ENCODE data around the gene WBP1L. TPM values are rescaled to one million over a fixed set of nuclear protein-coding genes. Genes with fewer than 3 reads are reported as not detected.

The WBP1L gene
- total and polyA plus RNA-seq, 2 experiments from 2014 or later = 7.0 to 55.7 TPM

GRCh38 chr10:102824664-102825063, 80.9 kb downstream of the WBP1L start:
- TF ChIP-seq STAT1 (IDR thresholded peaks at IDR 0.05; ENCODE audit: unreplicated experiment) (no peak), POLR2AphosphoS5 (IDR thresholded peaks at IDR 0.05; ENCODE audit: low read depth) (no peak), REST (IDR thresholded peaks at IDR 0.05; ENCODE audit: unreplicated experiment) (no peak), ZNF462 (CRISPR knock-in tag; IDR thresholded peaks at IDR 0.05) (no peak), NANOG (IDR thresholded peaks at IDR 0.05; ENCODE audit: borderline replicate concordance) (no peak), ZNF114 (CRISPR knock-in tag; IDR thresholded peaks at IDR 0.05) (no peak)
- no peaks in the 10 kb centered on the region; the same call in 2 of the 3 replicates for H3K36me3 Mint-ChIP-seq (ENCODE audit: low read depth)
- H3K4me3 ChIP-seq = no peak overlapping the region
- no peaks in the 10 kb centered on the region for H3K79me2 ChIP-seq (replicated peaks; ENCODE audit: insufficient read depth)
- H3K4me2 ChIP-seq = no peak overlapping the region
- no peaks in the 10 kb centered on the region for H3K27me3 ChIP-seq (ENCODE audit: insufficient read depth)
- DNase-seq (ENCODE audit: low spot score) (no peak), ATAC-seq (no peak)
- peaks cover 5% of the 10 kb centered on the region; the same call in 1 of the 2 replicates for H3K36me3 ChIP-seq (ENCODE audit: insufficient read depth)
- no peak overlapping the region for H3K27ac ChIP-seq (ENCODE audit: low read depth)
- no peak overlapping the region for H3K27ac Mint-ChIP-seq
- H3K4me3 Mint-ChIP-seq = no peak overlapping the region
- H3K9me2 ChIP-seq (ENCODE audit: insufficient read depth) = no peaks in the 10 kb centered on the region
- no peak overlapping the region for H2AFZ ChIP-seq
- no peaks in the 10 kb centered on the region for H4K20me1 ChIP-seq (replicated peaks; ENCODE audit: insufficient read depth)
- peaks cover 6% of the 10 kb centered on the region for H3K27me3 Mint-ChIP-seq (ENCODE audit: insufficient read depth, low read depth, poor library complexity)
- peaks cover 16% of the 10 kb centered on the region; the same call in 2 of the 3 replicates for H3K9me3 Mint-ChIP-seq
- H3K4me1 ChIP-seq (ENCODE audit: insufficient read depth) = no peaks in the 10 kb centered on the region
- no peaks in the 10 kb centered on the region; the same call in 2 of the 3 replicates for H3K4me1 Mint-ChIP-seq
- H3F3A ChIP-seq (replicated peaks; ENCODE audit: low read depth) = no peaks in the 10 kb centered on the region
